NCI-H748 (cell line): Measurements from ENCODE around the gene CEMIP.
"Not testable (repeated sequence)": the region's sequence is repeated elsewhere in the genome, so short reads cannot be mapped to it uniquely, and the experiment has no call there.

ENCODE experiments used
- DNase-seq: peaks from one replicate; lab custom pipeline; 2025; ENCODE audit not compliant: unreplicated experiment; lab: John Stamatoyannopoulos, UW

Gene CEMIP

DNA sequence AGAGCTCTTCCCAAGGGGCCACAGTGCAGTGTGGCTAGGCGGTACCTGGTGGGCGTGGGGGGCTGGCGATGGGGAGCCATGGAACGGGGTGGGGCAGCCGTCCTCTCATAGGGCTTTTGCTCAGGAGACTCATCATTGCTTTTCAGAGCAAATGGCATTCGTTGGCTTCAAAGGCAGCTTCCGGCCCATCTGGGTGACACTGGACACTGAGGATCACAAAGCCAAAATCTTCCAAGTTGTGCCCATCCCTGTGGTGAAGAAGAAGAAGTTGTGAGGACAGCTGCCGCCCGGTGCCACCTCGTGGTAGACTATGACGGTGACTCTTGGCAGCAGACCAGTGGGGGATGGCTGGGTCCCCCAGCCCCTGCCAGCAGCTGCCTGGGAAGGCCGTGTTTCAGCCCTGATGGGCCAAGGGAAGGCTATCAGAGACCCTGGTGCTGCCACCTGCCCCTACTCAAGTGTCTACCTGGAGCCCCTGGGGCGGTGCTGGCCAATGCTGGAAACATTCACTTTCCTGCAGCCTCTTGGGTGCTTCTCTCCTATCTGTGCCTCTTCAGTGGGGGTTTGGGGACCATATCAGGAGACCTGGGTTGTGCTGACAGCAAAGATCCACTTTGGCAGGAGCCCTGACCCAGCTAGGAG lies 169.6 kb downstream of the CEMIP start:
- no peak for DNase-seq

DNA sequence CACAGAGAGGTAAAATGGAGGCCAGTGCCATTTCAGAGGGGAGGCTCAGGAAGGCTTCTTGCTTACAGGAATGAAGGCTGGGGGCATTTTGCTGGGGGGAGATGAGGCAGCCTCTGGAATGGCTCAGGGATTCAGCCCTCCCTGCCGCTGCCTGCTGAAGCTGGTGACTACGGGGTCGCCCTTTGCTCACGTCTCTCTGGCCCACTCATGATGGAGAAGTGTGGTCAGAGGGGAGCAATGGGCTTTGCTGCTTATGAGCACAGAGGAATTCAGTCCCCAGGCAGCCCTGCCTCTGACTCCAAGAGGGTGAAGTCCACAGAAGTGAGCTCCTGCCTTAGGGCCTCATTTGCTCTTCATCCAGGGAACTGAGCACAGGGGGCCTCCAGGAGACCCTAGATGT lies 170.6 kb downstream of the CEMIP start:
- DNase-seq, result no peak

- no peak for DNase-seq
Measured at GRCh38 chr15:80950291-80951078, 171.3 kb downstream of the CEMIP start.

DNA sequence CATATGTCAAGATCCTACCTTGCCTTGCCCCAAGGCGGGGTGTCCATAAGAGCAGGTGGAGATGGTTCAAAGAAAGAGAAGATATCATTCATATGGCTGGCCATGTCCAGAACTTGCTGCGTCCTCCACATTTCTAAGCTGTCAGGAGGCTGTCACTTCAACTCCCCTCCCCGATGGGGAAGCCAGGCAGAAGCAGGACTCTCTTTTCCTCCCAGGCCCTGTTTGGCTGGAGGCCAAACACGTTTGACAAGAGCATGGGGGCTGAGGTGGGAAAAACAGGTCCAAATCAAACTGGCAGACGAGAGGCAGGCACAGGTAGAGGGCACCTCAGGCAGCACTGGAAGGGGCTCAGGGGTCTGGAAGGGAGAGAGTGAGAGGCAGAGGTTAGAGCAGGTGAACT lies 172.8 kb downstream of the CEMIP start:
- no peak for DNase-seq

DNA sequence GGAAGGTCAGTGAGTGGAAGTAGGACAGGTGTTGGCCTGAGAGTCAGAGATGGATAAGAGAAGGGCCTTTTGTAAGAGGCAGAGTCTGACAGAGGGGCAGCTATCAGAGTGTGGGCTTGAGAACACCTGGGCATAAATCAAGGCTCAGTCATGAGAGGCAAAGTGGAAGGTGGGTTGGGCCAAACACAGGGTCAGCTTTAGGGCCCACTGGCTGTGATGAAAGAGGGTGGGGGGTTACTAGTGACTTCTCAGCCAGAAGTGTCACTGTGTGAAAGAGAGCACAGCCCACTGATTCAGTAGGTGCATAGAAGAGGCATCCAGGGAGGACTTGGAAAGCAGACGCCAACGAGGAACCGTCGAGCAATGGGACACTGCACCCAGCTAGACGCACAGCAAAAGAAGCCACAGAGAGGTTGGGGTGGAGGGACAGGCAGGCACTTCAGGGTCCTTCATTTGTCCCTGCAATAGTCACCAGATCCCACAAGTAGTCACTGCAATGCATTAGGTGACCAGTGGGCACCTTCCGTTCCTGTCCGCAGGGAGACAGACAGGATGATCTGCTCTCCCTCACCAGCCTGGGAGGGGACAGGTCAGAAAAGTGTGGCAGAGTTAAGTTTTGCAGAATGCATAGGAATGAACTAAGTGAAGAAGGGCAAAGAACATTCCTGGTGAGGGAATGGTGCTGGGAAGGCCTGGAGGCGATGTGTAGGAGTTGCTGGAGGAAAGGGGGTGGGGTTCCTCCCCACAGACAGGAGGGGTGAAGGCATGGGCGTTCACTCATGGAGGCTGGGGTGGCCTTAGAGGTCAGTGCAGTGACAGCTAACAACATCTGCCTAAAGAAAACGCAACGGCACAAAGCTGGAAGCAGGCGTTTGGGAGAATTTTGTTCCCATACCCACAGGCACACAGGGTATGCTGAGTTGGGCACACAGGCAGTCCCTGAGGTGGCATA lies 174.1 kb downstream of the CEMIP start:
- DNase-seq, result no peak

DNA sequence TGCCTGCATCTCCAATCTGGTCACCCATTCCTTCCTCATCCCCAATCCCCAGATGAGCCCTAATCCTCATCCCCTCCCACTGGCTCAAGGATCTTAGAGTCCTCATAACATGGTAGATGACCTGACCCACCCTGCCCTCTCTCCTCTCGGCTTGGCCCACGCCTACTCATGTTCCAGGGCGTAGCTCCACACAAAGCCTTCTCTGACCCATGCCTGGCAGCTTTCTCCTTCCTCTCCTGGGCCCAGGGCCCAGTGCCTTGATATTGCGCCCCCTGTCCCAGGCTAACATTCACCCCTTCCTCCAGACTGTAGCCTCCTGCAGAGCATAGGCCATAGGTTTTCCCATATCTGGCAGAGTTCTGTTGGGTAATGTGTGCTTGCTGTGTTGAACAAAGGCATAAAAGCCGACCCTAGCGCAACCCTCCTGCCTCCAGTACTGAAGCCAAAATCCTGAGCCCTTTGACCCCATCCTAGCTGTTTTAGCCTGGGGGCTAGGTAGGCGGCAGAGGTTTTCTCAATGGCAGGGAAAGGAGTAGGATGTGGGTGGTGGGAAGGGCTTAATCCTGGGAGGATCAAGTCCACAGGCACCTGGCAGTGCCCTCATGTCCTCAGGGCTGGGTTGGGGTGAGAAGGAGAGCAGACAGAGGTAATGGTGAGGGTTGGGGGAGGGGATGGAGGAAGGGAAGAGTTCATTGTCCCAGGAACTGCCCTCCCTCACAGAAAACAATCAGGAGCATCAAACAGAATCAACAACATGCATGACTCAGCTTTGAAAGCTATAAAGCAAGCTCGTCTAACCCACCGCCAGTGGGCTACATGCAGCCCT lies 175.0 kb downstream of the CEMIP start:
- DNase-seq, result no peak

GRCh38 chr15:80955571-80956452 lies 176.6 kb downstream of the CEMIP start:
- not testable (repeated sequence) for DNase-seq

GRCh38 chr15:80957556-80957955 lies 178.4 kb downstream of the CEMIP start:
- DNase-seq, result no peak

DNA sequence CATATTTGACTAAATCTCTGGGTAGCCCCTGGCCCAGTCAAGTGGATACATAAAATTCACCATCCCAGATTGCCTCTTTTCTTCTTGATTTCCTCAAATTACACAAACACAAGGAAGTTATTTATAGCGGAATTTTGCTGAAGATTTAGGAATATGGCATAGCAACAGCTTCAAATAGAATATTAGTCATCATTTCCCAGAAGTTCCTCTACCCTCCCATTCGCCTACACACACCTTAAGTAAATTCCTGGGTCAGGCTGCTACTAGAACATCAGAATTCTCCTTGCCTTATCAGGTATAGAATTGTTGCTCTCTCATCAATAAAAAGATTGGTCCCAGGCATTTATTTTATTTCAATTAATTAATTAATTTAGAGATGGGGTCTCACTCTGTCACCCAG lies 178.8 kb downstream of the CEMIP start:
- DNase-seq, result no peak

- no peak for DNase-seq
Measured at GRCh38 chr15:80958818-80959495, 179.8 kb downstream of the CEMIP start.

GRCh38 chr15:80965454-80965853 lies 186.3 kb downstream of the CEMIP start:
- not testable (repeated sequence) for DNase-seq

DNA sequence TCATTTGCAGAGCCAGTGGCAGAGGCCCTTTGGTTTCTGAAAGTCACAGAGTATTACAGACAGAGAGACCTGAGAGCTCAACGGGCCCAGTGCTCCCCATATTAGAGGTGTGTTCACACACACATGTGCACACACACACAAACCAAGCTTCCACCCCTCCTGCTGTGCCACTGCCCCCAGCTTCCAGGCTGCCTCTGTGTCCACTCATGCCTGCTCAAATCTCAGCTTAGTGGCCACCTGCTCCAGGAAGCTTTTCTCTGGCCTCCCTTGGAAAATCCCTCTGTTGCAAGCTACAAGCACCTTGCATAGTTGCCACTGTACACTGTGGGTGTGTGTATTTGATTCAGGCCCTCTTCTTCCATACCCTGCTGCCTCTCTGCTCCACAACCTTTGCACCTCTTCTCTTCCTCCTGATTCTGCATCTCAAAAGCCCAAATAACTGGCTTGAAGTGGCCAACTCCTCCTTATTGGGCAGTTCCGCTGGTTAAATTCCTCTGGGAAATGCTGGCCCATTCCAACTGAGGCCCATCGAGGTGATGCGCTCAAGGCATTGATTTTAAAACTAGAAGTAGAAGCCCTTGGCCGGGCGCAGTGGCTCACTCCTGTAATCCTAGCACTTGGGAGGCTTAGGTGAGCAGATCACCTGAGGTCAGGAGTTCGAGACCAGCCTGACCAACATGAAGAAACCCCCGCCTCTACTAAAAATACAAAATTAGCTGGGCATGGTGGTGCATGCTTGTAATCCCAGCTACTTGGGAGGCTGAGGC lies 187.4 kb downstream of the CEMIP start:
- no peak for DNase-seq

- no peak for DNase-seq
Measured at GRCh38 chr15:80967451-80967850, 188.3 kb downstream of the CEMIP start.

DNA sequence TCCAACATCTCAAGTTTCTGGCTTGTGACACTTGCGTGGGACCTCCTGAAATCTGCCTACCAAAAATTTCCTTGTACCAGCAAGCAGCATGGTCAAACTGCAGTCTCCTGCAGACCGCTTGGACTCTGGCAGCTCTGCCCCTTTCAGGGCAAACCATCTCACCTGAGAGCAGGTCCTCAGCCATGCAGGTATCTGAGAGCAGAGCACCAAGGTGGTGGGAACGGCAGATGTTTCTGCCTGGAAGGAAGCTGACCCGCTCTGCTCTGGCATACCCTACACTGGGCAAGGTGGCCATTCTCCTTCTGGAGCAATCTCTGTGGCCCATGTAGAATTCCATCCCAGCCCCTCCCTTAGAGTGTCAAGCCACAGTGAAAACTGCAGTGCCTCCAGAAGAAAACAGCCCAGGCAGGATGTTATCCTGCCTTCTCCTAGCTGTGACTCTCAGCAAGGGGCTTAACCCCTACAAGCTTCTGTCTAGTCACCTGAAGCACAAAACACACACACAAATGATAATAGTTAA lies 188.9 kb downstream of the CEMIP start:
- no peak for DNase-seq

DNA sequence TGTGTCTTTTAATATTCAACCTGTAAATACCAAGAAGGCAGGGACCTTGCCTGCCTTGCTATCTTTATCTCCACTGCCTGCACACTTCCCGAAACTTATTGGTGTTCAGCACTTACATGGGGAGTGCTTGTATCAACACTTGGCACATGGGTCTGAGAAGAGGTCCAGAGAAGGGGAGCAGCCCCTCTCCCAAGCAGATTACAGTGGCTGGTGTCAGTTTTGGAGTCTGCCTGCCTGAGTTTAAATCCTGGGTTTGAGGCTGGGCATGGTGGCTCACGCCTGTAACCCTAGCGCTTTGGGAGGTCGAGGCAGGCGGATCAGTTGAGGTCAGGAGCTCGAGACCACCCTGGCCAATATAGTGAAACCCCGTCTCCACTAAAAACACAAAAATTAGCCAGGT lies 190.1 kb downstream of the CEMIP start:
- DNase-seq, result no peak

- peak; percentile 55 for DNase-seq
Measured at GRCh38 chr15:80970018-80970657, 191.0 kb downstream of the CEMIP start.

GRCh38 chr15:80970658-80971057 lies 191.5 kb downstream of the CEMIP start:
- DNase-seq, result no peak

DNA sequence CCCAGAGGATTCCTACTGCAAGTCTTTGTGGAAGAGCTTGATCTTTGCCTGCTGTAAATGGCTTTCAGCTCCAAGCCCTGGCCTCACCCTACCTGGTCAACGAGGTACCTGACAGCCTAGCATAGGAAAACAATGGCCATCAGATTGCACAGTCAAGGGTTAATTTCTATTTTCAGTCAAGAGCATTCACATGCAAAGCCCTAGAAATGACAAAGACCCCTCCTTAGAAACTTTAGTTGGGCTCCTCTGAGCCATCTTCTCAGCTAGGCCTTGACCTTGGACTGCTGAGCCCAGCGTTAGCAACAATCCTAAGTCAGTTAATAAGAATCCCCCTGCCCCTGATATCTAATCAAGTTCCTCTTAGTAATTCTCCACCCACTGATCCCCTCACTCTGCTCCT lies 192.0 kb downstream of the CEMIP start:
- DNase-seq, result no peak
